Astrocyte of the cerebellum (primary cell): ENCODE measurements around the gene HTRA3.
A peak's percentile ranks its signal among the peaks of the same experiment; 100 is the strongest.

ENCODE experiments used
- DNase-seq: peaks from one replicate; pipeline ENCODE4 v3.0.0-alpha.2; 2011; ENCODE audit warnings: low read depth
- H3K4me3 ChIP-seq: 2 replicates; pipeline ENCODE4 v1.5.1; 2011; ENCODE audit warnings: mild to moderate bottlenecking, low read depth, low read length, moderate library complexity
- in situ Hi-C: cut with HindIII; loops from 2 replicates; pipeline ENCODE4 v1.10.0; 2017; ENCODE audit warnings: low sequenced_read_pairs
- TF ChIP-seq, protein P1 (sequence below): IDR thresholded peaks from 2 replicates; pipeline ENCODE4 v1.5.1; 2012; ENCODE audit warnings: low read length, low read depth, moderate library complexity, mild to moderate bottlenecking; ENCODE audit errors: missing control alignments

HTRA3 gene

DNA sequence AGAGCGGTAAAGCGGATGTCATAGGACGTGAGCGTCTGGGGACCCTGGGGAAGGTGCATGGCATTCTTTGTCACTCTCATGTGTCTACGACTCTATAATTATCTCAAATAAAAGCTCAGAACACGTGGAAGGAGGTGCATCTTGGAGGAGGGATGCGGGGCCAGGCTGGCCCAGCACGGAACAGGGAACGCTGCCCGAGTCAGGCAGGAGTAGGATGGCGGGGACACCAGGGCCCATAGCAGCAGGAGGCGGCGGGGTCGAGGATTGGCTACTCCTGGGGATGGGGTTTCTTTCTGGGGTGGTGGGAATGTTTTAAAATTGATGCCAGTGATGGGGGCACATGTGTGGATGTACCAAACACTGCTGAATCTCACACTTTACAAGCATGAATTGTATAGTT is 5.4 kb upstream of the HTRA3 start:
- DNase-seq = no peak
- no peak overlapping the region for H3K4me3 ChIP-seq
- in situ Hi-C loops = no loop called here
- TF ChIP-seq, protein P1, sequence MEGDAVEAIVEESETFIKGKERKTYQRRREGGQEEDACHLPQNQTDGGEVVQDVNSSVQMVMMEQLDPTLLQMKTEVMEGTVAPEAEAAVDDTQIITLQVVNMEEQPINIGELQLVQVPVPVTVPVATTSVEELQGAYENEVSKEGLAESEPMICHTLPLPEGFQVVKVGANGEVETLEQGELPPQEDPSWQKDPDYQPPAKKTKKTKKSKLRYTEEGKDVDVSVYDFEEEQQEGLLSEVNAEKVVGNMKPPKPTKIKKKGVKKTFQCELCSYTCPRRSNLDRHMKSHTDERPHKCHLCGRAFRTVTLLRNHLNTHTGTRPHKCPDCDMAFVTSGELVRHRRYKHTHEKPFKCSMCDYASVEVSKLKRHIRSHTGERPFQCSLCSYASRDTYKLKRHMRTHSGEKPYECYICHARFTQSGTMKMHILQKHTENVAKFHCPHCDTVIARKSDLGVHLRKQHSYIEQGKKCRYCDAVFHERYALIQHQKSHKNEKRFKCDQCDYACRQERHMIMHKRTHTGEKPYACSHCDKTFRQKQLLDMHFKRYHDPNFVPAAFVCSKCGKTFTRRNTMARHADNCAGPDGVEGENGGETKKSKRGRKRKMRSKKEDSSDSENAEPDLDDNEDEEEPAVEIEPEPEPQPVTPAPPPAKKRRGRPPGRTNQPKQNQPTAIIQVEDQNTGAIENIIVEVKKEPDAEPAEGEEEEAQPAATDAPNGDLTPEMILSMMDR = no peak

DNA sequence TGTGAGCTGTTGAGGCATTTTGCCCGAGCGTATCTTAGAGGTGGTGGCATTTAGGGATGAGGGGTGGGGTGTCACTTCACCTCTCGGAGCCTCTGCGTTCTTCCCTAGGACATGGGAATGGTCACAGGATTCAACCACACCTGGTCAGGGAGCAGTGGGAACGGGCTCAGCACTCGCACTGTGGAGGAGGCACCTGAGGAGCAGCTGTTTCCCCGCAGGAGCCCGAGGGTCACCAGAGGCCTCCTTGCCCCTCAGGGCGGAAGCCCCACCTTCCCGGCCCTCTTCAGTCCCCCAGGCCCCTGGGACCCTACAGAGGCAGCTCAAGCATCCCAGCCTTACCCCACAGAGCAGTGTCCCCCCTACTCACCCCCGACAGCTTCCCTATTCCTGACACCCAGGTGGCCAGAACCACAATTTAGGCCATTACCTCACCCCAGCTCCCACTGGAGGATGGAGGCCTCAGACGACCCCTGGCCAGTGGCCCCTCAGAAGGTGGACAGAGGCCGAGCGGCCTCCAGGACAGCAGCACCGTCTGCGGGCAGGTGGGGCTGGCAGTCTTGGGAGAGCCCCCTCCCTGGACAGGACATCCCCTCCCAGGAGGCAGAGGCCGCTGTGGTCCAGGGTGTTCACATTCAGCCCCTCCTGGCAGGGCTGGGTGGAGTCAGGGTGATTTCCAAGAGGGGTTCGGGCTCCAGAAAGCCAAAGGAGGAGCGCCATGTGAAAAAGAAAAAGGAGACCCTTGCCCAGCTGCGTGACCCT is 4.2 kb upstream of the HTRA3 start:
- H3K4me3 ChIP-seq = no peak overlapping the region
- in situ Hi-C loops = no loop called here
- TF ChIP-seq, protein P1 = no peak
- DNase-seq = no peak

DNA sequence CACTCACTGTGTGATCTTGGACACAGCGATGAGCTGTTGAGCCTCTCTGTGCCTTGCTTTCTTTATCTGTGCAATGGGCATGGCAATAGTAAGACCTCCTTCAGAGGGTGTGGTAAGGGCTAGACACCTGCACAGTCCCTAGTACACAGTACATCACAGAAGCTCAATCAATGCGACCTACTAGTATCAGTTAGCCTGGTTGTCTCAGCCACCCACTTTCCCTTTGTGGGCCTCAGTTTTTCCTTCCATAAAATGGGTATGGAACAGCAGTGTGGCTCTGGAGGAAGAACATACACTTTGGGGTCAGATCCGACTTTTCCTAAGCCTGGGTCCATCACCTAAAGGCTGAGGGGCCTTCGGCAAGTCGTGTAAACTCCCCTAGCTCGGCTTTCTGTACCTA is 3.5 kb upstream of the HTRA3 start:
- TF ChIP-seq, protein P1 = no peak
- no peak for DNase-seq
- no peak overlapping the region for H3K4me3 ChIP-seq
- in situ Hi-C loops = no loop called here

DNA sequence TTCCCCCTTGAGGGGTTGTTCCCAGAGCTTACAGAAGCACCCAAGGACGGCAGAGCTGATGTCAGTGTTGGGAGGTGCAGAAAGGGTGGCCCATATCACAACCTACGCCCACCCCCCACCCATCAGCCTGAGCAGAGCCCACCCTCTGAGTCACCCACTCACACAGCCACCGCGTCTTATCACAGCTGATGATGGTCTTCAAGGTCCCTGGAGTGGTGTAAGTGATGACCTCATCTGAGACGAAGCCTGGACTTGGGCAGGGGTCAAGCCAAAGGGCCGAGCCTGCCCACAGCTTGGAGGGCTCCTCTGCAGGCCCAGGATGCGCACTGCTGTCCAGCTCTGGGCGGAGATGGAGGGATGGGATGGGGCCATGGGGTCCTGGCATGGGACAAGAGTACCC is 3.0 kb upstream of the HTRA3 start:
- in situ Hi-C loops = no loop called here
- TF ChIP-seq, protein P1 = no peak
- H3K4me3 ChIP-seq = no peak overlapping the region
- DNase-seq = no peak

- DNase-seq = no peak
- in situ Hi-C loops = no loop called here
- TF ChIP-seq, protein P1 = peak; percentile 42
- no peak overlapping the region for H3K4me3 ChIP-seq
These were observed 2.5 kb upstream of the HTRA3 start for GRCh38 chr4:8267077-8267476.

- TF ChIP-seq, protein P1 = no peak
- DNase-seq = no peak
- in situ Hi-C loops = no loop called here
- no peak overlapping the region for H3K4me3 ChIP-seq
These were observed 1.3 kb upstream of the HTRA3 start for GRCh38 chr4:8268211-8268610.
